Fibroblast of lung (primary cell): Measurements from ENCODE around the gene SPDYA. TPM values are rescaled to one million over a fixed set of nuclear protein-coding genes. Genes with fewer than 3 reads are reported as not detected.

Experiments
- DNase-seq, 2 donors: peaks; one replicate each; pipeline versions ENCODE4 v3.0.0 to v3.0.0-alpha.2; 2010; ENCODE audit warnings: low read depth in 2 of 2
- H2AFZ ChIP-seq: 2 replicates; pipeline ENCODE4 v1.5.1; 2012; ENCODE audit warnings: low read length, control low read depth, inconsistent platforms
- H3K27ac ChIP-seq: 2 replicates; pipeline ENCODE4 v1.5.1; 2011; ENCODE audit warnings: low read length, control low read depth; ENCODE audit not compliant: insufficient read depth
- H3K27me3 ChIP-seq: 2 replicates; pipeline ENCODE4 v1.5.1; 2011; ENCODE audit warnings: mild to moderate bottlenecking, low read length; ENCODE audit not compliant: control insufficient read depth, insufficient read depth
- H3K36me3 ChIP-seq: 2 replicates; pipeline ENCODE4 v1.5.1; 2011; ENCODE audit warnings: low read length; ENCODE audit not compliant: control insufficient read depth, insufficient read depth
- H3K4me1 ChIP-seq: 2 replicates; pipeline ENCODE4 v1.5.1; 2011; ENCODE audit warnings: low read length; ENCODE audit not compliant: control insufficient read depth, insufficient read depth; ENCODE audit errors: extremely low read depth
- H3K4me2 ChIP-seq: 2 replicates; pipeline ENCODE4 v1.5.1; 2011; ENCODE audit warnings: low read length, control low read depth; ENCODE audit not compliant: insufficient read depth; ENCODE audit errors: extremely low read depth
- H3K4me3 ChIP-seq, 4 experiments: fragments of 200-600 bp in 1 of 4; sonication (generic) in 1 of 4; replicated peaks in 1 of 4; 2 replicates each; pipeline ENCODE4 v1.5.1; 2011 to 2016; ENCODE audit warnings: low read length in 4 of 4, low read depth in 3 of 4, mild to moderate bottlenecking in 3 of 4, control low read depth in 2 of 4, inconsistent platforms in 1 of 4, mixed read lengths in 1 of 4; ENCODE audit not compliant: insufficient read depth in 1 of 4; ENCODE audit errors: control extremely low read depth in 1 of 4
- H3K79me2 ChIP-seq: 2 replicates; pipeline ENCODE4 v1.5.1; 2012; ENCODE audit warnings: mild to moderate bottlenecking, low read length, inconsistent platforms; ENCODE audit not compliant: control insufficient read depth, insufficient read depth
- H3K9ac ChIP-seq: 2 replicates; pipeline ENCODE4 v1.5.1; 2011; ENCODE audit warnings: mild to moderate bottlenecking, low read length, control low read depth; ENCODE audit not compliant: insufficient read depth
- H3K9me3 ChIP-seq: 2 replicates; pipeline ENCODE4 v1.5.1; 2012; ENCODE audit warnings: low read depth, low read length; ENCODE audit not compliant: control insufficient read depth, insufficient read depth
- H4K20me1 ChIP-seq: 2 replicates; pipeline ENCODE4 v1.5.1; 2011; ENCODE audit warnings: low read length; ENCODE audit not compliant: control insufficient read depth, insufficient read depth; ENCODE audit errors: extremely low read depth
- EZH2 ChIP-seq: IDR thresholded peaks from 2 replicates; pipeline ENCODE4 v1.5.1; 2012; ENCODE audit warnings: low read length, control low read depth, mild to moderate bottlenecking; ENCODE audit errors: missing control alignments
- polyA plus RNA-seq, 2 donors: library from polyadenylated mRNA; depleted of rRNA in 1 of 2; stranded (reverse) in 1 of 2; unstranded in 1 of 2; fragments of >200 nt; gene quantifications; 2 replicates each; pipeline ENCODE4 v1.2.1, GENCODE V29; 2011 to 2012; ENCODE audit warnings: missing spikeins in 1 of 2
- total RNA-seq: library from RNA; depleted of rRNA; stranded (reverse); fragments of >200 nt; gene quantifications from 2 replicates; pipeline ENCODE4 v1.2.1, GENCODE V29; 2014
- TF ChIP-seq, protein P1 (sequence below), 2 donors: IDR thresholded peaks in 1 of 2; conservative IDR thresholded peaks in 1 of 2; 1 replicate in 1 of 2; 2 replicates in 1 of 2; pipeline ENCODE4 v1.5.1; 2011 to 2012; ENCODE audit warnings: low read length in 2 of 2, control low read depth in 1 of 2, inconsistent platforms in 1 of 2, low read depth in 1 of 2, mild to moderate bottlenecking in 1 of 2

Gene SPDYA
- total and polyA plus RNA-seq, 2 donors (not counting 1 experiment from before 2014, with no cell fraction given): 0.09 to 0.83 TPM

- Histone ChIP-seq H3K4me2 (peak overlapping the region; percentile 98), H3K79me2 (peaks cover 25% of the 10 kb centered on the region), H3K4me3 (peak overlapping the region; percentile 85 to 100 (median 94)), H3K9ac (no peak overlapping the region), H3K4me1 (peaks cover 4% of the 10 kb centered on the region), H3K27ac (no peak overlapping the region), H3K27me3 (no peaks in the 10 kb centered on the region), H3K36me3 (no peaks in the 10 kb centered on the region), H4K20me1 (no peaks in the 10 kb centered on the region), H3K9me3 (no peaks in the 10 kb centered on the region), H2AFZ (no peak overlapping the region)
- DNase-seq: no peak
- TF ChIP-seq, protein P1, sequence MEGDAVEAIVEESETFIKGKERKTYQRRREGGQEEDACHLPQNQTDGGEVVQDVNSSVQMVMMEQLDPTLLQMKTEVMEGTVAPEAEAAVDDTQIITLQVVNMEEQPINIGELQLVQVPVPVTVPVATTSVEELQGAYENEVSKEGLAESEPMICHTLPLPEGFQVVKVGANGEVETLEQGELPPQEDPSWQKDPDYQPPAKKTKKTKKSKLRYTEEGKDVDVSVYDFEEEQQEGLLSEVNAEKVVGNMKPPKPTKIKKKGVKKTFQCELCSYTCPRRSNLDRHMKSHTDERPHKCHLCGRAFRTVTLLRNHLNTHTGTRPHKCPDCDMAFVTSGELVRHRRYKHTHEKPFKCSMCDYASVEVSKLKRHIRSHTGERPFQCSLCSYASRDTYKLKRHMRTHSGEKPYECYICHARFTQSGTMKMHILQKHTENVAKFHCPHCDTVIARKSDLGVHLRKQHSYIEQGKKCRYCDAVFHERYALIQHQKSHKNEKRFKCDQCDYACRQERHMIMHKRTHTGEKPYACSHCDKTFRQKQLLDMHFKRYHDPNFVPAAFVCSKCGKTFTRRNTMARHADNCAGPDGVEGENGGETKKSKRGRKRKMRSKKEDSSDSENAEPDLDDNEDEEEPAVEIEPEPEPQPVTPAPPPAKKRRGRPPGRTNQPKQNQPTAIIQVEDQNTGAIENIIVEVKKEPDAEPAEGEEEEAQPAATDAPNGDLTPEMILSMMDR (conservative IDR thresholded peaks at IDR 0.05 in 1 of 2, IDR thresholded peaks at IDR 0.05 in 1 of 2; ENCODE audit: low read depth in 1 of 2, low read length in 2 of 2): no peak
- no peak for TF ChIP-seq EZH2
These were observed 58.0 kb downstream of the SPDYA start for GRCh38 chr2:28868611-28869010.

- no peak for DNase-seq
- Histone ChIP-seq H3K4me1 (peaks cover 4% of the 10 kb centered on the region), H3K36me3 (no peaks in the 10 kb centered on the region), H3K79me2 (peaks cover 25% of the 10 kb centered on the region), H3K27ac (peak overlapping the region; percentile 94), H2AFZ (peak overlapping the region; percentile 98), H3K4me2 (peak overlapping the region; percentile 98), H3K9ac (peak overlapping the region; percentile 88), H3K9me3 (no peaks in the 10 kb centered on the region), H3K4me3 (peak overlapping the region; percentile 85 to 100 (median 94)), H3K27me3 (no peaks in the 10 kb centered on the region), H4K20me1 (no peaks in the 10 kb centered on the region)
- TF ChIP-seq EZH2: no peak
- TF ChIP-seq, protein P1 (conservative IDR thresholded peaks at IDR 0.05 in 1 of 2, IDR thresholded peaks at IDR 0.05 in 1 of 2; ENCODE audit: low read depth in 1 of 2, low read length in 2 of 2): no peak
These were observed 59.0 kb downstream of the SPDYA start for GRCh38 chr2:28869494-28870145.

- peak; percentile 93 to 94 for DNase-seq
- Histone ChIP-seq H3K4me2 (peak within 1 kb of the TSS; percentile 98), H3K9ac (peak within 1 kb of the TSS; percentile 88), H3K9me3 (no peaks in the 10 kb centered on the region), H3K27ac (peak within 1 kb of the TSS; percentile 94), H3K36me3 (no peaks in the 10 kb centered on the region), H2AFZ (peak within 1 kb of the TSS; percentile 98), H4K20me1 (no peaks in the 10 kb centered on the region), H3K79me2 (peaks cover 25% of the 10 kb centered on the region), H3K4me3 (peak within 1 kb of the TSS; percentile 85 to 100 (median 94)), H3K27me3 (no peaks in the 10 kb centered on the region), H3K4me1 (peaks cover 4% of the 10 kb centered on the region)
- no peak for TF ChIP-seq EZH2
- TF ChIP-seq, protein P1 (conservative IDR thresholded peaks at IDR 0.05 in 1 of 2, IDR thresholded peaks at IDR 0.05 in 1 of 2; ENCODE audit: low read depth in 1 of 2, low read length in 2 of 2): no peak
These were observed 59.7 kb downstream of the SPDYA start, which contains the start of gene TRMT61B for GRCh38 chr2:28870146-28870891. TSS of gene TRMT61B (minus strand) at chr2:28870309. CDS start at chr2:28870277, 32 bp downstream.
